ENCODE data around the gene EPHA5. TPM values are rescaled to one million over a fixed set of nuclear protein-coding genes. Genes with fewer than 3 reads are reported as not detected.
"Not testable (repeated sequence)": the region's sequence is repeated elsewhere in the genome, so short reads cannot be mapped to it uniquely, and the experiment has no call there.

EPHA5 gene
- total RNA-seq, 5 donors from 2014 or later (not counting 1 experiment from before 2014, with no cell fraction given), result not detected

GRCh38 chr4:65308626-65309025, 361.7 kb downstream of the EPHA5 start:
- not testable (repeated sequence) for H3K36me3 ChIP-seq (ENCODE audit: control insufficient read depth in 2 of 2, extremely low read depth in 1 of 2, insufficient read depth in 1 of 2, low read length in 1 of 2); H3K9me3 ChIP-seq; H3K36me3 Mint-ChIP-seq

DNA sequence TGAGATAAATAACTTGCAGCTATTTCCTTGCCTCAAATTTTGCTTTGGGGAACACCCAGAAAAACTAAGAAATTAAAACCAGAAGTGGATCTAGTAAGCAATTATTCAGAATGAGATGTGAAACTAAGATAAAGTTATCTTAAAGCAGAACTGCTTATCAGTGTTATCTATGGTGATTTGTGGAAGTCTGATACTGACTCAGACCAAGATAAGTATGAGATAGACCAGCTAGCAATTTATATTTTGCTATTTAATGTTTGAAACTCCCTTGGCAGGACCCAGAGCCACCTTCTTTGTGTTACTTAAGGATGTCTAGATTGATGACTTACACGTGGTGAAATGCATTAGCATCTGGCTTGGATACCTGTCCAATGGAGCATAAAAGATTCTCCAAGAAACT, 368.1 kb downstream of the EPHA5 start:
- Histone ChIP-seq H3K4me1 (ENCODE audit: control insufficient read depth in 1 of 2, extremely low read depth in 1 of 2, insufficient read depth in 2 of 2, low read length in 2 of 2) (no peaks in the 10 kb centered on the region), H3K9me3 (no peaks in the 10 kb centered on the region), H3K27me3 (replicated peaks in 1 of 2; ENCODE audit: control insufficient read depth in 2 of 2, extremely low read depth in 1 of 2, insufficient read depth in 2 of 2, low read length in 1 of 2) (no peaks in the 10 kb centered on the region), H3K36me3 (ENCODE audit: control insufficient read depth in 2 of 2, extremely low read depth in 1 of 2, insufficient read depth in 1 of 2, low read length in 1 of 2) (no peaks in the 10 kb centered on the region), H3K27ac (ENCODE audit: low read length) (no peak overlapping the region), H3K4me3 (ENCODE audit: control insufficient read depth in 1 of 2, extremely low read depth in 1 of 2, low read length in 1 of 2) (no peak overlapping the region)
- H3K36me3 Mint-ChIP-seq, result no peaks in the 10 kb centered on the region
- no peak overlapping the region for H3K4me3 Mint-ChIP-seq
- H3K9me3 Mint-ChIP-seq, result peaks cover 0 to 15% (median 8%) of the 10 kb centered on the region in 3 donors
- no peak overlapping the region for H3K27ac Mint-ChIP-seq
- ChIA-PET CTCF (no interaction called here), POLR2A (no interaction called here)
- ATAC-seq (replicated peaks in 1 of 4) (no peak), DNase-seq (no peak)
- no peaks in the 10 kb centered on the region for H3K27me3 Mint-ChIP-seq
- WGBS (ENCODE audit: insufficient coverage), result no CpG with 5 or more reads among the region's 1 CpG
- H3K4me1 Mint-ChIP-seq, result no peaks in the 10 kb centered on the region

More at GRCh38 chr4:65308626-65309025, 361.7 kb downstream of the EPHA5 start:
- no CpG with 5 or more reads among the region's 8 CpGs for WGBS (ENCODE audit: insufficient coverage)
- ATAC-seq (replicated peaks in 1 of 4); H3K4me1 Mint-ChIP-seq; H3K27me3 Mint-ChIP-seq; H3K27me3 ChIP-seq (replicated peaks in 1 of 2; ENCODE audit: control insufficient read depth in 2 of 2, extremely low read depth in 1 of 2, insufficient read depth in 2 of 2, low read length in 1 of 2); H3K27ac ChIP-seq (ENCODE audit: low read length); POLR2A ChIA-PET; H3K4me3 Mint-ChIP-seq; H3K4me3 ChIP-seq (ENCODE audit: control insufficient read depth in 1 of 2, extremely low read depth in 1 of 2, low read length in 1 of 2); H3K27ac Mint-ChIP-seq; DNase-seq; CTCF ChIA-PET; H3K4me1 ChIP-seq (ENCODE audit: control insufficient read depth in 1 of 2, extremely low read depth in 1 of 2, insufficient read depth in 2 of 2, low read length in 2 of 2): not testable (repeated sequence)
- peaks cover 4 to 12% (median 5%) of the 10 kb centered on the region in 3 donors for H3K9me3 Mint-ChIP-seq

DNA sequence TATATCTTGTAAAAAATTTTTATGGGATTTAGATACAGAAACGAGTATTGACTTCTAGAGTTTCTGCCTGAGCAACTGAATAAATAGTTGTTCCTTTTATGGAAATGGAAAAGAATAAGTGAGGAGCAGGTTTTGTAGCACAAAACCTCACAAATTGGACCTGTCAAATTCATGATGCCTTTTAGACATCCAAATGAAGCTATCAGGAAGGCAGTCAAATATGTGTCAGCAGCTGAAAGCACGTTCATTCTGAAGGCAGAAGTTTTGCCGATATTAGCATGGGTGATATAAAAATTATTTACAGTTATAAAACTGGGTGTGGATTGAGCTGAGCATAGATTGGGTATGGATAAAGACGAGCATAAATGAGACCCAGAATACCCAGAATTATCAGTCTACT, 374.0 kb downstream of the EPHA5 start:
- no peak overlapping the region for H3K27ac ChIP-seq (ENCODE audit: low read length)
- Mint-ChIP-seq H3K36me3 (no peaks in the 10 kb centered on the region), H3K27me3 (no peaks in the 10 kb centered on the region), H3K27ac (no peak overlapping the region), H3K4me1 (no peaks in the 10 kb centered on the region), H3K9me3 (peaks cover 8 to 18% (median 9%) of the 10 kb centered on the region in 3 donors), H3K4me3 (no peak overlapping the region)
- ATAC-seq (replicated peaks in 1 of 4) (no peak), DNase-seq (no peak)
- H3K4me3 ChIP-seq (ENCODE audit: control insufficient read depth in 1 of 2, extremely low read depth in 1 of 2, low read length in 1 of 2), result no peak overlapping the region
- 71% methylated on average over 1 of the region's 4 CpGs for WGBS (ENCODE audit: insufficient coverage)
- no peaks in the 10 kb centered on the region for H3K9me3 ChIP-seq
- H3K27me3 ChIP-seq (replicated peaks in 1 of 2; ENCODE audit: control insufficient read depth in 2 of 2, extremely low read depth in 1 of 2, insufficient read depth in 2 of 2, low read length in 1 of 2), result no peaks in the 10 kb centered on the region
- CTCF ChIA-PET, result no interaction called here
- POLR2A ChIA-PET, result no interaction called here
- H3K4me1 ChIP-seq (ENCODE audit: control insufficient read depth in 1 of 2, extremely low read depth in 1 of 2, insufficient read depth in 2 of 2, low read length in 2 of 2), result no peaks in the 10 kb centered on the region
- no peaks in the 10 kb centered on the region for H3K36me3 ChIP-seq (ENCODE audit: control insufficient read depth in 2 of 2, extremely low read depth in 1 of 2, insufficient read depth in 1 of 2, low read length in 1 of 2)

GRCh38 chr4:65287071-65287470, 383.2 kb downstream of the EPHA5 start:
- ChIA-PET POLR2A (no interaction called here), CTCF (interaction anchor here in 1 of 2 donors (0.6 kb wide), 1 partner anchor 56 kb away, joined by 3 read pairs; no protein-coding TSS in a partner anchor)
- no peak overlapping the region for H3K4me3 Mint-ChIP-seq
- H3K27me3 ChIP-seq (replicated peaks in 1 of 2; ENCODE audit: control insufficient read depth in 2 of 2, extremely low read depth in 1 of 2, insufficient read depth in 2 of 2, low read length in 1 of 2), result no peaks in the 10 kb centered on the region
- H3K4me1 Mint-ChIP-seq, result no peaks in the 10 kb centered on the region
- no peaks in the 10 kb centered on the region for H3K36me3 Mint-ChIP-seq
- no peaks in the 10 kb centered on the region for H3K36me3 ChIP-seq (ENCODE audit: control insufficient read depth in 2 of 2, extremely low read depth in 1 of 2, insufficient read depth in 1 of 2, low read length in 1 of 2)
- no peaks in the 10 kb centered on the region for H3K4me1 ChIP-seq (ENCODE audit: control insufficient read depth in 1 of 2, extremely low read depth in 1 of 2, insufficient read depth in 2 of 2, low read length in 2 of 2)
- no CpG with 5 or more reads among the region's 3 CpGs for WGBS (ENCODE audit: insufficient coverage)
- ATAC-seq (replicated peaks in 1 of 4) (no peak), DNase-seq (no peak)
- H3K27ac ChIP-seq (ENCODE audit: low read length), result no peak overlapping the region
- H3K9me3 Mint-ChIP-seq, result peaks cover 0 to 17% (median 13%) of the 10 kb centered on the region in 3 donors
- H3K27me3 Mint-ChIP-seq, result no peaks in the 10 kb centered on the region
- no peak overlapping the region for H3K27ac Mint-ChIP-seq
- no peak overlapping the region for H3K4me3 ChIP-seq (ENCODE audit: control insufficient read depth in 1 of 2, extremely low read depth in 1 of 2, low read length in 1 of 2)
- no peaks in the 10 kb centered on the region for H3K9me3 ChIP-seq

Measured in T-cell (primary cell).